Mammary epithelial cell (primary cell): ENCODE measurements around the gene KLF11.

Experiments used
- CTCF ChIP-seq, 2 donors: IDR thresholded peaks in 1 of 2; conservative IDR thresholded peaks in 1 of 2; 2 replicates each; pipeline ENCODE4 v1.5.1; 2011 to 2012; ENCODE audit warnings: inconsistent platforms in 2 of 2, low read length in 2 of 2, mild to moderate bottlenecking in 2 of 2, control low read depth in 1 of 2, low read depth in 1 of 2; ENCODE audit not compliant: insufficient read depth in 1 of 2; ENCODE audit errors: extremely low read depth in 1 of 2
- EZH2 ChIP-seq: IDR thresholded peaks from 2 replicates; pipeline ENCODE4 v1.6.1; 2012; ENCODE audit warnings: low read length, inconsistent platforms, borderline replicate concordance

DNA sequence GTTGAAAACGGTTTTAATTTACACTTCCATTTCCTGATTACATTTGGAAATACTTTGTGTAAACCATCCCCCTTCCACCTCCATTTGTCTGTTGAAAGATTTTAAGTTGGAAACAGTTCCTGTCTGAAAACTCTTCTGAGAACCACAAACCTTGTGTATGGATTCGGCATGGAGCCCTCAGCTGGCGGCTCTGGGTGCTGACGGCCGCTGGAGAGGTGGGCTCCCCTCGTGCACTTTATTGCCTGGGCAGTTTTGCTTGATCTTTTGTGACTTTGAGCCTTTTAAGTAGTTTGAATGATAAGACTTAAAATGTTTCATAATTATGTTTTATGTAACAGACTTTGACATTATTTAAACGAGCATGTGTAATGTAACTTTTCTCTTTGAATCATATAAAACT, 11.1 kb downstream of the KLF11 start:
- TF ChIP-seq CTCF (conservative IDR thresholded peaks at IDR 0.05 in 1 of 2, IDR thresholded peaks at IDR 0.05 in 1 of 2; ENCODE audit: extremely low read depth in 1 of 2, insufficient read depth in 1 of 2, low read depth in 1 of 2, low read length in 2 of 2): no peak
- TF ChIP-seq EZH2: no peak
